Activated B cell treated with CpG ODN at 0.5 μM for 24 hours (primary cell): ENCODE measurements around the gene CDKAL1. TPM values are rescaled to one million over a fixed set of nuclear protein-coding genes. Genes with fewer than 3 reads are reported as not detected.

Source experiments
- ATAC-seq: fragments of 200-7000 bp; cut with Tn5 transposase; one replicate; pipeline ENCODE4 v1.10.0; 2021; ENCODE audit warnings: low read depth, mild to moderate bottlenecking, moderate library complexity
- CTCF ChIA-PET: fragments of 350-600 bp; sonication (Branson Sonifier 250); formaldehyde crosslinking; loops from one replicate; lab custom pipeline; 2021; ENCODE audit warnings: antibody characterized with exemption; lab: Charles Lee
- POLR2A ChIA-PET: fragments of 350-600 bp; sonication (Branson Sonifier 250); formaldehyde crosslinking; loops from one replicate; lab custom pipeline; 2021; ENCODE audit warnings: antibody characterized with exemption; lab: Charles Lee
- DNase-seq: peaks from one replicate; pipeline ENCODE4 v3.0.0; 2022
- H3K27ac Mint-ChIP-seq: one replicate; pipeline ENCODE4 v1.8.0; 2020; ENCODE audit warnings: mixed read lengths
- H3K27me3 Mint-ChIP-seq: one replicate; pipeline ENCODE4 v1.8.0; 2021; ENCODE audit warnings: mixed read lengths
- H3K36me3 Mint-ChIP-seq: one replicate; pipeline ENCODE4 v1.8.0; 2021; ENCODE audit warnings: low read depth, mixed read lengths
- H3K4me1 Mint-ChIP-seq: one replicate; pipeline ENCODE4 v1.8.0; 2021; ENCODE audit warnings: mixed read lengths
- H3K4me3 Mint-ChIP-seq: one replicate; pipeline ENCODE4 v1.8.0; 2020; ENCODE audit warnings: mild to moderate bottlenecking, mixed read lengths
- H3K9me3 Mint-ChIP-seq: one replicate; pipeline ENCODE4 v1.8.0; 2020; ENCODE audit warnings: mixed read lengths
- CTCF ChIP-seq: fragments of 200-600 bp; IDR thresholded peaks from one replicate; pipeline ENCODE4 v1.8.0; 2022; ENCODE audit warnings: antibody characterized with exemption, mild to moderate bottlenecking
- intact Hi-C: fragments of 100-400 bp; cut with micrococcal nuclease; formaldehyde crosslinking; loops from one replicate; pipeline ENCODE4 v1.15.1; 2024
- total RNA-seq: library from RNA; stranded (reverse); gene quantifications from 2 replicates; pipeline ENCODE4 v1.2.3, GENCODE V29; 2022

CDKAL1 gene
- total RNA-seq, 1 donor from 2014 or later: 31.9 TPM

- Mint-ChIP-seq H3K36me3 (peaks cover 2% of the 10 kb centered on the region), H3K4me3 (no peak overlapping the region), H3K27me3 (no peaks in the 10 kb centered on the region), H3K9me3 (no peaks in the 10 kb centered on the region), H3K27ac (no peak overlapping the region), H3K4me1 (peaks cover 35% of the 10 kb centered on the region)
- intact Hi-C loops: loop anchor here (5.0 kb wide), 1 partner anchor 401 kb away; no protein-coding TSS in a partner anchor
- ATAC-seq (no peak), DNase-seq (no peak)
- ChIA-PET CTCF (no interaction called here), POLR2A (no interaction called here)
- TF ChIP-seq CTCF: no peak
Observed at GRCh38 chr6:21186479-21187055, 652.3 kb downstream of the CDKAL1 start.

- DNase-seq (no peak), ATAC-seq (no peak)
- Mint-ChIP-seq H3K27me3 (no peaks in the 10 kb centered on the region), H3K27ac (no peak overlapping the region), H3K4me3 (no peak overlapping the region), H3K9me3 (no peaks in the 10 kb centered on the region), H3K36me3 (peaks cover 4% of the 10 kb centered on the region), H3K4me1 (peaks cover 35% of the 10 kb centered on the region)
- no peak for TF ChIP-seq CTCF
- intact Hi-C loops: loop anchor here (5.0 kb wide), 1 partner anchor 400 kb away; no protein-coding TSS in a partner anchor
- CTCF ChIA-PET: no interaction called here
- POLR2A ChIA-PET: no interaction called here
Observed at GRCh38 chr6:21187485-21187884, 653.2 kb downstream of the CDKAL1 start.

GRCh38 chr6:21188505-21189223, 654.4 kb downstream of the CDKAL1 start:
- DNase-seq (no peak), ATAC-seq (peak; percentile 40)
- intact Hi-C loops: loop anchor here (5.0 kb wide), 1 partner anchor 399 kb away; no protein-coding TSS in a partner anchor
- Mint-ChIP-seq H3K4me3 (peak overlapping the region; percentile 7), H3K27me3 (no peaks in the 10 kb centered on the region), H3K36me3 (peaks cover 9% of the 10 kb centered on the region), H3K9me3 (peaks cover 4% of the 10 kb centered on the region), H3K27ac (peak overlapping the region; percentile 71), H3K4me1 (peaks cover 35% of the 10 kb centered on the region)
- ChIA-PET CTCF (no interaction called here), POLR2A (no interaction called here)
- no peak for TF ChIP-seq CTCF

GRCh38 chr6:21189759-21190158, 655.5 kb downstream of the CDKAL1 start:
- peaks cover 6% of the 10 kb centered on the region for H3K9me3 Mint-ChIP-seq
- peak overlapping the region; percentile 2 for H3K27ac Mint-ChIP-seq
- H3K27me3 Mint-ChIP-seq: no peaks in the 10 kb centered on the region
- no peak for TF ChIP-seq CTCF
- intact Hi-C loops: loop anchor here (5.0 kb wide), 1 partner anchor 398 kb away; no protein-coding TSS in a partner anchor
- ChIA-PET POLR2A (interaction anchor here (0.7 kb wide), 1 partner anchor 222 kb away, joined by 7 read pairs; no protein-coding TSS in a partner anchor), CTCF (no interaction called here)
- DNase-seq (no peak), ATAC-seq (no peak)
- H3K36me3 Mint-ChIP-seq: peaks cover 9% of the 10 kb centered on the region
- H3K4me3 Mint-ChIP-seq: no peak overlapping the region
- H3K4me1 Mint-ChIP-seq: peaks cover 35% of the 10 kb centered on the region

GRCh38 chr6:21190701-21191100, 656.4 kb downstream of the CDKAL1 start:
- peak overlapping the region; percentile 25 for H3K4me3 Mint-ChIP-seq
- H3K27me3 Mint-ChIP-seq: no peaks in the 10 kb centered on the region
- ATAC-seq (no peak), DNase-seq (no peak)
- H3K9me3 Mint-ChIP-seq: peaks cover 6% of the 10 kb centered on the region
- CTCF ChIA-PET: no interaction called here
- intact Hi-C loops: no loop called here
- POLR2A ChIA-PET: interaction anchor here (0.7 kb wide), 2 partner anchors 79 to 979 kb away, joined by 3 to 5 read pairs; partner anchors contain the start of gene MBOAT1
- H3K4me1 Mint-ChIP-seq: peaks cover 35% of the 10 kb centered on the region
- peaks cover 9% of the 10 kb centered on the region for H3K36me3 Mint-ChIP-seq
- no peak for TF ChIP-seq CTCF
- no peak overlapping the region for H3K27ac Mint-ChIP-seq
